Fibroblast of the conjunctiva (primary cell): Measurements from ENCODE around the gene NECAP2.
"Not testable (repeated sequence)": the region's sequence is repeated elsewhere in the genome, so short reads cannot be mapped to it uniquely, and the experiment has no call there.

Experiments
- DNase-seq: peaks from one replicate; pipeline ENCODE4 v3.0.0-alpha.2; 2010; ENCODE audit warnings: low read depth

Gene NECAP2

DNA sequence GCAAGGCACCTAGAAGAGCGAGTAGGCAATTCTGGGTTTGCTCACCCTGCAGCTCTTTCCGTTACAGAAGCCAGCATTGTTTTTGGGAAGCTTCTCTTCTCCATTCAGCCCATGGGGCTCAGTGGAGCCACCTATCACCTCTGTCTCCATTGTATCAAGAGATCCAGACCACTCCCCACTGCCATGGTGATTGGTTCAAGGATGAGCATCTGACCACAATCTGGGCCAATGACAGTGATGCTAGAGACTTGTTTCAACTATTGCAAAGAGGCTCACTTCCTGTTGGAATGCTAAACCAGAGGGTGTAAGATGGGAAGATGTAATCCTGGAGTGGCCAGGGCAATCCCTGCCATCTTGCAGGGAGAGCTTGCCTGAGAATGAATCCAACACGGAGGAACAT, 9.9 kb upstream of the NECAP2 start:
- DNase-seq: no peak

DNA sequence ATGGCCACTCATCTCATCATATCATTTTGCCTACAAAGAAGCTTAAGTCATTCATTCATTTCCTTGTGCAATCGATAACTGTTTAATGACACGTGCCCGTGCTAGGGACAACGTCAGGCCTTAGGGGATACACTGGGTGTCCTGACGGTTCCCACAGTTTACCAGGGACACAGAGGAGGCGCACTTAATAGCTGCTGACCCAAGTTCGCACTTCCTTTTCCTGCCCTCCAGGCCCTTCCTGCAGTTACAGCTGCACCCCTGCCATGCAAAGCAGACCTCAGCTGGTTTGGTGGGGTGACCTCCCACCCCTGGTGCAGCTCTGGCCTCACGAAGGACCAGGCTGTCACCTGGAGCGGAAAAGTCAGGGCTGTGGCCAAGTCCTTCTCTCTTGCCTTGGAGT, 7.5 kb upstream of the NECAP2 start:
- DNase-seq: no peak

DNA sequence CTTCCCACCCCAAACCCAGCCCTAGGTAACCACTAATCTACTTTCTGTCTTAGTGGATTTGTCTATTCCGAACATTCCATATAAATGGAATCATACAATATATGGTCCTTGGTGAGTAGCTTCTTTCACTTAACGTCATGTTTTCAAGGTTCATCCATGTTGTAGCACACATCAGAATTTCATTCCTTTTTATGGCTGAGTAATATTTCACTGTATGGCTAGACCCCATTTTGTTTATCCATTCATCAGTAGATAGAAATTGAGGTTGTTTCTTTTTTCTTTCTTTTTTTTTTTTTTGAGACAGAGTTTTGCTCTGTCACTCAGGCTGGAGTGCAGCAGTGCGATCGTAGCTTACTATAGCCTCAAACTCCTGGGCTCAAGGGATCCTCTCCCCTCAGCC, 6.5 kb upstream of the NECAP2 start:
- DNase-seq: no peak

DNA sequence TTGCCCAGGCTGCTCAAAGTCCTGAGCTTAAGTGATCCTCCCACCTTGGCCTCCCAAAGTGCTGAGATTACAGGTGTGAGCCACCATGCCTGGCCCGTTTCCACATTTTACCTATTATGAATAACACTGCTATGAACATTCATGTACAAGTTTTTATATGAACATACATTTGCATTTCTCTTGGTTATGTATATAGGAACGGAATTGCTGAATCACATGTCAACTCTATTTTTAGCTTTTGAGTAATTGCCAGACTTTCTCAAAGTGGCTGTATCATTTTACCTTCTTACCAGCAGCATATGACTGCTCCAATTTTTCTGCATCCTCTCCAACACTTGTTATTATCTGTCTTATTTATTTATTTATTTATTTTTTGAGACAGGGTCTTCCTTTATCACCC, 6.0 kb upstream of the NECAP2 start:
- DNase-seq: no peak

- DNase-seq: no peak
Observed at GRCh38 chr1:16436946-16437474, 3.5 kb upstream of the NECAP2 start, which contains the start of gene SPATA21. TSS of gene SPATA21 (minus strand) at chr1:16437424. CDS start at chr1:16431371, 6,053 bp downstream.

DNA sequence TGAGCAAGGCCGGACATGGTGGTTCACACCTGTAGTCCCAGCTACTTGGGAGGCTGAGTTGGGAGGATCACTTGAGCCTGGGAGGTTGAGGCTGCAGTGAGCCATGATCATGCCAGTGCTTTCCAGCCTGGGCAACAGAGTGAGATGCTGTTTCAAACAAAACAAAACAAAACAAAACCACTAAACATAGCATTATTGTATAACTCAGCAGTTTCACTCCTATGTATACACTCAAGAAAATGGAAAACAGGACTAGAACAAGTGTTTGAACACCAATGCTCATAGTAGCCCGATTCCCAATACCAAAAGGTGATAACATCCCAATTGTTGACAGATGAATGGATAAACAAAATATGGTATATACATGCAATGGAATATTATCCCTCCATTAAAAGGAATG, 2.0 kb upstream of the NECAP2 start:
- DNase-seq: no peak

DNA sequence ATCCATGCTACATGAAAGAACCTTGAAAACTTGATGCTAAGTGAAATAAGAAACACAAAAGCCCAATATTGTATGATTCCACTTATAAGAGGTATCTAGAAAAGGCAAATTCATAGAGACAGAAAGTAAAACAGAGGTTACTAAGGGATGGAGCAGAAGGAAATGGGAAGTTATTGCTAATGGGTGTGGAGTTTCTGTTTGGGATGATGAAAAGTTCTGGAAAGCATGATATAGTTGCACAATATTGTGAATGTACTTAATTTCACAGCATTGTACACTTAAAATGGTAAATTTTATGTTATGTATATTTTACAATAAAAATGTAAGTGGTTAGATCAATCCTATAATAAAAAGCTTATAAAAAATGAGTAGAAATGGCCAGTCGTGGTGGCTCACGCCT, 1.6 kb upstream of the NECAP2 start:
- DNase-seq: no peak

DNA sequence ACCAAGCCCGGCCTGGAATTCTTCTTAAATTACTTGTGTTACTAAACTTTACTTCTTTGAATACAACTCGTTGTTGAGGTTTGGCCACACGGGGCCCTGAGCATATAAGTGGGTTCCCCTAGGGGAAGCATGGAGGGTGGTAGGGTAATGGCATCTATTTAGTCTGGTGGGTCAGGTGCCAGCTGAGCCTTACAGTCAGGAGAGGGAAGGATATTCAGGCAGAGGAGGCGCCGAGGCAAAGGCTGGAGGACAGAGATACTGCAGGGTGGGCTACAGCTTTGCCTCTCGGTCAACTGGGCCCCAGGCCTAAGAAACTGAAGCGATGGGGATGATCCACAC, 424 bp upstream of the NECAP2 start:
- DNase-seq: no peak

- DNase-seq: no peak
Observed at GRCh38 chr1:16441282-16441665, 750 bp downstream of the NECAP2 start.

- no peak for DNase-seq
Observed at GRCh38 chr1:16442265-16442664, 1.7 kb downstream of the NECAP2 start.

- no peak for DNase-seq
Observed at GRCh38 chr1:16442941-16443340, 2.4 kb downstream of the NECAP2 start.

DNA sequence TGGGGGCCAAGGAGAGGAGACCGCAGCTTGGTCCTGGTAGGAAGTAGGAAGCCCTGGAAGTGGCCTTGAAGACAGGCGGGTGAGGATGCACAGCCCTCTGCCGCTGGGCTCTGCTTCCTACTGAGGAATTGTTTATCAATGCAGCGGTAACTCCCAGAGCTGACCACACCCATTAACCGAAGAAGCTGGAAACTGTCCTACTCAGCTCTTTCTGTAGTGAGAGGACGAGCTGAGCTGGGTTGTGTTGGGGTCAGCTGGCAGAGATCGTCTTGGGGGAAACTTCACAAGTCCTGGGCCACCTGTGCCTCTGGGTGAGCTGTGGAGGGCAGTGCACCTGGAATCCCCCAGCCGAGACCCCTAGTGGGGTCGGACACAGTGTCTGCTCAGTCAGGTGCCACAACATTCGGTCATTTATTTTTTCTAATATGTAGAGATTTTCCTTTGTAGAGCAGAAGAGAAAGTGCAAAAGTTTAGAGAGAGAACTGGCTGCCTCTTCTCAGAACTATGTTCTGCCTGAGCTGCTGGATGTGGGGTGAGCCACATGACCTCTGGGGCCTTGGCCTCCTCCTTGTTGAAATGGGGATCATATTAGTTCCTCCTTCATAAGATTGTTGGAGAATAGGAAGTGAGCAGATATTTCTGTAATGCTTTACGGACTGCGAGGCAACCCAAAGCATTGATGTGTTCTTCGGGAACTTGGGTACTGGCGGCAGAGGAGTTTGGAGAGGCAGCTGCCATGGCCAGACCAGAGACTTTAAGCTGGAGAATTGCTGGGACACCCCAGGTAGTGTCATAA, 3.6 kb downstream of the NECAP2 start:
- no peak for DNase-seq

DNA sequence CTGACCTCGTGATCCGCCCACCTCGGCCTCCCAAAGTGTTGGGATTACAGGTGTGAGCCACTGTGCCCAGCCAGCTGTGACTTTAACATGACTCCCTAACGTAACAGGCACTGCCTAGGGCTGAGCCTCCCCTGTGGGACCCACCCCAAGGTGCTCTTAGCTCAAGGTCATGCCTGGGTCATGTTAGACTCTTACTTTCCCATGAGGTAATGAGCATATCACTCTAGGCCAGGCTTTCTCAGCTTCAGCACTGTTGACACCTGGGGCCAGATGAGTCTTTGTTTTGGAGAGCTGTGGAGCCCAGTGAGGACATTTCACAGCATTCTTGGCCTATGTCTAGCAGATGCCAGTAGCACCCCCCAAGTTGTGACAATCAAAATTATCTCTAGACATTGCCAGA, 4.5 kb downstream of the NECAP2 start:
- no peak for DNase-seq

GRCh38 chr1:16446116-16446515, 5.6 kb downstream of the NECAP2 start:
- no peak for DNase-seq

- DNase-seq: no peak
Observed at GRCh38 chr1:16447641-16448040, 7.1 kb downstream of the NECAP2 start.

DNA sequence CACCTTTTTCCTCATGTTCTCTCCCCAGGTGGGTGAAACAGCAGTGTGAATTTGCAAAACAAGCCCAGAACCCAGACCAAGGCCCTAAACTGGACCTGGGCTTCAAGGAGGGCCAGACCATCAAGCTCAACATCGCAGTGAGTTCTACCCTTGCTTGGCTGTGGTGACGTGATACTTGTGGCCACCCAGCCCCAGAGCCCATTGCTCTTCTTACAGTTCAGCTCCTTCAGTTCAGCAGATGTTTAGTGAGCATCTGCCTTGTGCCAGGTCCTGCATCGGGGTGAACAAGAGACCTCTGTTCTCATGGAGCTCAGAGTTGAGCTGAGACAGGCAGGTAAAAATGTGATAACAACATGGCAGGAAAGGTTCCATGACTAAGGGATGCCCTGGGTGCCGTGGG, 8.5 kb downstream of the NECAP2 start:
- DNase-seq: no peak

DNA sequence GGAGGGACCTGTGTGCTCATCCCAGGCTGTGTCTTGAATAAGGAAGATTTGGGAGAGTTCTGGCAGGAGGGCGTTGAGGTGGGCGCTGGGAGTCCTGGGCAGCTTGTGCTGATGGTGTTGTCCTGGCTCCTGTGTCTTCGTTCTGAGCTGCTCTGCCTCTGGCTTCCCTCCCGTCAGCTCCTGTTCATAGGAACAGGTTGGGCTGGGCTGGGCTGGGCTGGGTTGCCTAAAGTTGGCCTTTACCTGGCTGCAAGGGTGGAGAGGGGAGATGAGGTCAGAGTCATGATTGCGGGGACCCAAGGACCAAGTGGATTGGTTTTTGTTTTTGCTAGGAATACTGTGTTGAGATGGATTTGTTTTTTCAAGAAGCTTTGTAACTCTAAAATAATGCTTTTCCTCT, 9.1 kb downstream of the NECAP2 start:
- DNase-seq: no peak

GRCh38 chr1:16450863-16451481, 10.4 kb downstream of the NECAP2 start:
- DNase-seq: no peak

- DNase-seq: no peak
Observed at GRCh38 chr1:16451841-16452528, 11.5 kb downstream of the NECAP2 start.

GRCh38 chr1:16454909-16455308, 14.4 kb downstream of the NECAP2 start:
- not testable (repeated sequence) for DNase-seq

GRCh38 chr1:16456151-16456550, 15.6 kb downstream of the NECAP2 start:
- not testable (repeated sequence) for DNase-seq

DNA sequence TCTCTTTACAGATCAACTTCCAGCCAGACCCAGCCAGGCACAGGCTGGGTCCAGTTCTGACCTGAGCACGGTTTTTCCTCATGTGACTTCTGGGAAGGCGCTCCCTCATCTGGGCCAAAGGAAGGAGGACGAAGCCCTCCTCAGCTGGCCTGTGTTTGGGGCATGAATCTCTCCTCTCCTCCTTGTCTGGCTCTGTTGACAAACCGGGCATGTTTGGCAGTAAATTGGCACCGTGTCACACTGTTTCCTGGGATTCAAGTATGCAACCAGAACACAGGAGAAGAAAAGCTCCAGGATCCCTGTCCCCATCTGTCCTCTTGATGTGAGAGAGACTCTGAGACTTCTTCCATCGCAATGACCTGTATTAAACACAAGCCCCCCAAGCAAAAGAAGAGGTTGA, 18.3 kb downstream of the NECAP2 start:
- no peak for DNase-seq

GRCh38 chr1:16459352-16459925, 18.9 kb downstream of the NECAP2 start:
- no peak for DNase-seq
